Measurements from ENCODE around the gene COX5A. TPM values are rescaled to one million over a fixed set of nuclear protein-coding genes. Genes with fewer than 3 reads are reported as not detected.
"Not testable (repeated sequence)": the region's sequence is repeated elsewhere in the genome, so short reads cannot be mapped to it uniquely, and the experiment has no call there.

COX5A gene
- total RNA-seq, 1 experiment from 2014 or later = 290 TPM

DNA sequence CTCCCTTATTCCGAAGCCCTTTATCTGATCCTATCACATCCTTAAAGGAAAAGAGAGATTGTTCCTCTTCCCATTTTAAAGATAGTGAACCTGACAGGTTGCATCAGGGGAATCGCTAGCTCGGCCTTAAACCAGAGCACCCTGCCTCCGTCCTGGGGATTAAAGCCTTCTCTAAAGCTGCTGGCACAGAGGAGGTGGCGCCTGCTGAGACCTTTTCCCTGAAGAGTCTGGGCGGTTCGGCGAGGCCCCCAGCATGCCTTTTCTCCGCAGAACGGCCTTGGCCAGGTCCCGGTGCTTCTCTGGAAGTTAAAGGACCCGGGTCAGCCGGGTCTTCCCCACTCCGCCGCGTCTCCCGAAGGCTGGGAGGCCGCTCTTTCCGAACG is 31.8 kb downstream of the COX5A start:
- peak; percentile 59 for DNase-seq (ENCODE audit: low spot score)
- in situ Hi-C loops (cut with HindIII; ENCODE audit: low sequenced_read_pairs) = no loop called here

DNA sequence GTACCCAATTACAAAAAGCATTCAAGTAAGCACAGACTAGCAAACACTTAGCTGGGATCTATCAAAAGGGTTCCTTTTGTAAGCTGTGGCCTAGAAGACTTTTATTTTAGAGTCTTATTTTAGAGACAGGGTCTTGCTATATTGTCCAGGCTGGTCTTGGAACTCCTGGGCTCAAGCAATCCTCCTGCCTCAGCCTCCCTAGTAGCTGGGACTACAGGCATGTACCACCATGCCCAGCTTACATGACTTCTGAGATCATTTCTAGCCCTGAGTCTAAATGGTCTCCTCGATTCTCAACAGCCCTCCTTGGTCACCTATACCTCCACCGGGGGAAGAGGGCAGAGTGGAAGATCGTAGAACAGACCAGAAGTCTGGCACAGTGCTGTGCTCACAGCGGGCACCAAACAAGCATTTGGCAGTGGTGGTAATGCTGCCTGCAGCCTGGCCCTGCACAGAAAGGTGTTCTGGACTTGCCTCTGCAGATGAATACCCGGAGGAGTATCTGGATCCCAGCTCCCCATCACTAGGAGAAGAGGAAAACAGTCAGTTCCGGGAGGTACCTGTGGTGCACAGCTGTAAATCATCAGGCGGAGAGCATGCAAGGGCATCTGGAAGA is 33.6 kb downstream of the COX5A start:
- in situ Hi-C loops (cut with HindIII; ENCODE audit: low sequenced_read_pairs) = no loop called here
- peak; percentile 35 for DNase-seq (ENCODE audit: low spot score)

DNA sequence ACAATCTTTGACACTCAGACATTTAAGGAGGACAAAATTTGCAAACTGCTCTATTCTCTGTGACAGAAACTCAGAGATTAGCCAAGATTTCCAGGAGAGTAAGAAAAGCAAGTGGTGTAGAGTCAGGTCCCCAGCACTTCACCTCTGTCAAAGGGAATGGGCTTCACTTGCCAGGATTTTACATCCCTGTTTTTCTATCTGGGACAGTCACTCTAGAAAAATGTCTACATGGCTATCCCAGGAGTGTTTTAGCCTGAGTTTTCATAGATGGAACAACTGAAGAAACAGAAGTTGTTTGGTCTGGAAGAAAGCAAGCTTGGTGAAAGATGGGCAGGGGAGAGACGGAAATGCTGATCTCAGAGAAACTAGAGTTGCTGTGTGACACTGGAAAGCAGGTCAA is 34.2 kb downstream of the COX5A start:
- DNase-seq (ENCODE audit: low spot score) = no peak
- in situ Hi-C loops (cut with HindIII; ENCODE audit: low sequenced_read_pairs) = no loop called here

DNA sequence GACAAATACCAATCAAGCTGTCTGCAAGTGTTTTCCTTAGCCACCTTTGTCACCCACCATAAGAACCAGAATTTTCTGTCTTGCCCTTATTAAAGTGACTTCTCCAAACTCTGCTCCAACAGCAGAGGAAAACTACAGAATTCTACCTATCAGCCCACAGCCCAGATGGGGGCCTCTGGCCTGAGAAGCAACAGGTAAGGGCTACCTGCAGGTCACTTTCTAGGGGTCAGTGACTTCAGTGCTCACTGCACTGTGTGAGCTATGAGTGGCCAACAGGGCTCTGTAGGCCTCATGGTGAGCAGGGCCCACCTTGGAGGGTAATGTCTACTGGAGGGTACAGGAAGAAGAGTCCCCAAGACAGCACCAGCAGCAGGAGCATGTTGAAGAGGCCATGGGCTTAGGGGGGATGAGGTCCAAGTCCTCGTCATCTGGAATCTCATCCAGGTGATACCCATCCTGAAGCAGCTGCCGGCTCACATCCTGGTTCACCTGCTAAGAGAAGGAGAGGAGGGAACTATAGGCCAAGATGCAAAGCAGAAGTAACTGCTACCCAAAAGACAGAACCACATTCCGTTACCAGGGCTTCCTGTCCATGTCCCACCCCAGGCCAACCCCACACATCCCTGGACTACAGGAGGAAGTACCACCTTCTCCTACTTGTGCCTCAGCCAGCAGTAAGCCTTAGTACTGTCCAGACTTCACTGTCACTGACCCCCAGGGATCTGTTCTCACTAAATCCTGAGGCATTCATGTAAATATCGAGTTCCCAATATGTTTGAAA is 35.4 kb downstream of the COX5A start:
- no peak for DNase-seq (ENCODE audit: low spot score)
- in situ Hi-C loops (cut with HindIII; ENCODE audit: low sequenced_read_pairs) = no loop called here

DNA sequence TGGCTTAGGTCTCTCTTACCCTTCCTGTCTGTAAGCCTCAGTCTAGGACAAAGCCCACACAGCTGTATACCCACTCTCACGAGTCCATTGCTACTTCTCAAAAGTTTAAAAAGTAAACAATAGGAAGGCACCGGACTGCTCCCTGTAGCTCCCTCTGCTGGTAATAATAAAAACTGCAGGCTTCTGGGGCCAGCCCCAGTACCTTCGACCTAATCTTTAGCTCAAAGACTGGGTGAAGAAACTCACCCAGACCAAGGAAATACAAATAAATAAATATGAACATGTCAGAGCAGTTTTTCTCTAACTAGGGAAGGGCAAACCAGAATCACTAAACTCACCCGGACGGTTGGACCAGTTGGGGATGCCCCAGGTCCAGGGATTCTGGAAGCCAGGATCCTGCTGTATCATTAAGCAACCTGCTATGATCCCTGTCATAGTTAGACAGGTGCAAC is 36.2 kb downstream of the COX5A start:
- DNase-seq (ENCODE audit: low spot score) = peak; percentile 61
- in situ Hi-C loops (cut with HindIII; ENCODE audit: low sequenced_read_pairs) = no loop called here

DNA sequence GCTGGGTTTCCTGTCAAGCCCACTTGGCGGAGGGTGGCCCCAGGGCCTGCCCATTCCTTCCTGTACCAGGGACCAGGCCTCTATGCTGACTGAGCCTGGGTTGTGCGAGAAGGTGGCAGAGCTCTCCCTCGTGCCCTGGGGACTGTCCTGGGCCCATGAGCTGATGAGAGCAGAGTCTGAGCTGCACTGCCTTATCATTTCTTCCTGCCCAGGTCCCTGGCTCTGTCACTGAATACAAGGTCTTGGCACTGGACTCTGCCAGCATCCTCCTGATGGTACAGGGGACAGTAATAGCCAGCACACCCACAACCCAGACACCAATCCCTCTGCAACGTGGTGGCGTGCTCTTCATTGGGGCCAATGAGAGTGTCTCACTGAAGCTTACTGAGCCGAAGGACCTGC is 40.6 kb downstream of the COX5A start:
- in situ Hi-C loops (cut with HindIII; ENCODE audit: low sequenced_read_pairs) = no loop called here

DNA sequence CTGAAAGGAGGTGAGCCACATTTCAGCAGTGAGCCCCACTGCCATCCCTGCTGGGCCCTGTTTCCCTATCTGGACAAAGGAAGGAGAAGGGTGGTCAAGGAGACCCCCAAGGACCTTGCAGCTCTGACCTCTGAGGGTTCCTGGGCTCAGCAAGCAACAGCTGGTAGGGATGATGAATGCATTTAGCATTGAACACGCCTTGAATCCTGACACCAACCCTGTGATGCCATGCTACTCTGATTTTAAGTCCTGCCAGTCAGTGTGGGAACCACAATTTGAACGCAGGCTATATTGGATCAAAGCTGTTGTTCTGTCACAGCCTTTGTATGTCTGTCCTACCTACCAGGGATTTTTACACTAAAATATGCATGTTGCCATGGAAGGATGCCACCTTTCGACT is 41.6 kb downstream of the COX5A start:
- in situ Hi-C loops (cut with HindIII; ENCODE audit: low sequenced_read_pairs) = no loop called here
- no peak for DNase-seq (ENCODE audit: low spot score)

More for the DNA sequence above, 40.6 kb downstream of the COX5A start:
- DNase-seq (ENCODE audit: low spot score) = peak; percentile 31

DNA sequence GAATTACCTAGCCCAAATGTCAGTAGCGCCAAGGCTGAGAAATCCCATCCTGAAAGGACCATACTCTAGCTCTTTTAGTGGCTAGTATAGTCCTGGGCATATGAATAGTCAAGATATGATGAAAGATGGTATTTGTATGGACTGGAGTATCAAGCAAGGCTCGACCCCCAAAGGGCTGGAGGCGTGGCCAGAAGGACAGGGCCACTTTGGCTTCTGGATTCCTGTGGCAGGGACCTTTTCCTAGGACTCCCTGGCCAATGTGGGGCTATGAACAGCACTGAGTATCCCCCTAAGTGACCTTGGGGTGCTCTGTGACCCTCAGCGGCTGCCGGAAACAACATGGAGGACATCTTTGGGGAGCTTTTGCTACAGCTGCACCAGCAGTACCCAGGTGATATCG is 42.0 kb downstream of the COX5A start:
- in situ Hi-C loops (cut with HindIII; ENCODE audit: low sequenced_read_pairs) = no loop called here

DNA sequence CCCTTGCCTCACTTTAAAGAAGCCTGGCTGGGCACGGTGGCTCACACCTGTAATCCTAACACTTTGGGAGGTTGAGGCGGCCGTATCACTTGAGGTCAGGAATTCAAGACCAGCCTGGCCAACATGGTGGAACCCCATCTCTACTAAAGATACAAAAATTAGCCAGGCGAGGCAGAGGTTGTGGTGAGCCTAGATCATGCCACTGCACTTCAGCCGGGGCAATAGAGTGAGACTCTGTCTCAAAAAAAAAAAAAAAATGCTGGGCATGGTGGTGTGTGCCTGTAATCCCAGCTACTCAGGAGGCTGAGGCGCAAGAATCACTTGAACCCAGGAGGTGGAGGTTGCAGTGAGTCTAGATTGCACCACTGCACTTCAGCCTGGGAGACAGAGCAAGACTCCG is 43.5 kb downstream of the COX5A start:
- DNase-seq (ENCODE audit: low spot score); in situ Hi-C loops (cut with HindIII; ENCODE audit: low sequenced_read_pairs): not testable (repeated sequence)

More for the DNA sequence above, 42.0 kb downstream of the COX5A start:
- no peak for DNase-seq (ENCODE audit: low spot score)

DNA sequence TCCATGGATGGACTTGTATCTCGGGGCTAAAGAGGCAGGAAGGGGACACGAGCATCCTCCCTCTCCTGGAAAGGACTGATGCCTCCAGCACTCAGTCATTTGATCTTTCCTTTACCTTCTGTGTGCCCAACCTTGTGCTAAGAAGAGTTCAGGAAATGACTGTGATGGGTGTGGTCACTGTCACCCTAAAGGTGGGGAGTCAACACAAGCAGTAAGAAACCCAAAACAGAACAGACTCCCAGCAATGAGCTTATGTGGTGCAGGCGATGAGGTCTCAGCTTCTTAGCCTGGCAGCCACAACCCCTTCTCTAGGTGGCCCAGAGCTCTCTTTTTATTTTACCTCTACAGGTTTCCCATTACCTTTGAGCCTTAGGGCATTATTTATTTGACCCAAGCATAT is 44.2 kb downstream of the COX5A start:
- in situ Hi-C loops (cut with HindIII; ENCODE audit: low sequenced_read_pairs) = no loop called here
- no peak for DNase-seq (ENCODE audit: low spot score)

DNA sequence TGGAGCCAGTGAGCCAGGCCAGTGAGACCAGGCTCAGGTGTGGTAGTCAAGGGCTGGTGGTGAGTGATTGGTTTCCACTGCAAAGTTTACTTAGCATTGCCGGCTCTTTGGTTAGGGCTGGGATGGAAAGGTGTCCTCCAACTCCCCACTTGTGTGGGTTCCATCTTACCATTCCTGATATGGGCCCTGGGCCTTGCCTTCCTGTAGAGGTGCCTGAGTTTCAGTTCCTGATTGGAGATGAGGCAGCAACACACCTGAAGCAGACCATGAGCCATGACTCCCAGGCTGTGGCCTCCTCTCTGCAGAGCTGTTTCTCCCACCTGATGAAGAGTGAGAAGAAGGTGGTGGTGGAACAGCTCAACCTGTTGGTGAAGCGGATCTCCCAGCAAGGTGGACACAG is 44.9 kb downstream of the COX5A start:
- no peak for DNase-seq (ENCODE audit: low spot score)
- in situ Hi-C loops (cut with HindIII; ENCODE audit: low sequenced_read_pairs) = no loop called here

DNA sequence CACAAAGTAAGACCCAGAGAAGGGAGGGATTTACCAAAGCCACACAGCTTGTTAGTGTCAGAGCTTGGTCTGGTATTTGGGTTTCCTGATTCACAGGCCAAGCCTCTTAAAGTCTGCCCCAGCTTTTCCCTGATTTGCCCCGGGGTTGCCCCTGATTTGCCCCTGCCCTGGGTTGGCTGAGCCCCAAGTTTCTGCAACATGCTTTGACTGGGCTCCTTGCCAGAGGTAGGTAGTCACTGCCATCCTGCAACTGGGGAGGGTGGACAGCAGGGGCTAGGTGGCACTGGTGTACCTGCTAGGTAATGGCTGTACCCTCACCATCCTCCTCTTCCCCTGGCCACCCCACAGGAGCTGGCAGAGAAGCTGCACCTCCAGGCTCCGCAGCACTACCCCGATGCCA is 45.6 kb downstream of the COX5A start:
- in situ Hi-C loops (cut with HindIII; ENCODE audit: low sequenced_read_pairs) = no loop called here
- DNase-seq (ENCODE audit: low spot score) = no peak

DNA sequence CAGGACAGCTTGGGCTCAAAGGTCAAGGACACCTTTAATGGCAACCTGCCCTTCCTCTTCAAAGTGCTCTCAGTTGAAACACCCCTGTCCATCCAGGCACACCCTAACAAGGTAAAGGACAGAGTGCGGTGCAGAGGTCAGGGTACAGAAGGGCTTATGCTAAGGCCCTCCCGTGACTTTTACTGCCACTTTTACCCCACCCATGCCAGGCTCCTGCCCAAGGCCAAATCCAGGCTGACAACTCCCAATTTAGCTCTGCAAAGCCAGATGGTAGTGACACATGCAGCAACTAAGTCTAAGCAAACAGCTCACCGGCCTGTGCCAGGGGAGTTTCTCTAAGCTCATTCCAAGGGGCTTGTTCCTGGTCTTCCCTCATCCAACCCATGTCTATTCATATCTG is 46.4 kb downstream of the COX5A start:
- DNase-seq (ENCODE audit: low spot score) = no peak
- in situ Hi-C loops (cut with HindIII; ENCODE audit: low sequenced_read_pairs) = no loop called here

DNA sequence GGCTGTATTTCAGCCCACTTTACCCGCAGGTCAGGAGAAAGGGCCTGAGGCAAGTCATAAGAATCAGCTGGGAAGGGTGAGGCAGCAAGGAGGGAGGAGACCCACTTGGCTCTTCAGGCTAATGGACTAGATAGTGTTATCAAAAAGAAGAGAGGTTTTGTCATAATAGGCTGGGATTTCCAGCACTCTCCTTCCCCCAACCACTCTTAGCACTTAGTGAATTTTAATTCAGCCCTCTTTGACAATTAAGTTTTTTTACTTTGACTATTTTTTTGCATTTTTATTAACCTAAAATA is 47.3 kb downstream of the COX5A start:
- DNase-seq (ENCODE audit: low spot score) = no peak
- in situ Hi-C loops (cut with HindIII; ENCODE audit: low sequenced_read_pairs) = no loop called here

DNA sequence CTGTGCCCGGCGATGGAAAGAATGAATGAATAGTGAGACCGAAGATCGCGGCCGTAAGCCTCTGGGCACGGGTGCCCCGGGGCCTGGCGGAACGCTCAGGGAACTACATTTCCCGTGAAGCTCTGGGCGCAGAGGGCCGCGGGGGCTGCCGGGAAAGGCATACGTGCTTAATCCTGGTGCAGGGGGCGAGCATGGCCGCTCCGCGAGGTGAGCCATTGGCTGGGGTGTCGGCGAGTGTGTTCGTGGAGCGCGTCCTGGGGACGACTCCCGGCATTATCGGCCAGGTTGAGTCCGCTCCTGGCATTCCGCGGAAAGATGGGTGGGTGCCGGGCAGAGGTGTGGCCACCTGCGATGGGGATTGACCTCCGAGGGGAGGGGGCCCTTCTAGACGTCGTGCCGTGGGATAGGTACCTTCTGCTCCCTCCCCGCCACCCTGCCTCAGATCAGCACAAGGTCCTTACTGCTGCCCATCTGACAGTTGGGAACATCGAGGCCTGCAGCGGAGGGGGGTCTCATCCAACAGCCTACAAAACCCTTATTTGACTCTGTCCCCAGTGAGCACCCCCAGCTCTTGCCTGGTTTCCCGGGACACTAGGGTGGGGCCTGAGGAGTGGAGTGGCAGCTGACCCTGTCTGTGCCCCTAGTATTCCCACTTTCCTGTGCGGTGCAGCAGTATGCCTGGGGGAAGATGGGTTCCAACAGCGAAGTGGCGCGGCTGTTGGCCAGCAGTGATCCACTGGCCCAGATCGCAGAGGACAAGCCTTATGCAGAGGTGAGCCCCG is 47.8 kb downstream of the COX5A start, which contains the start of gene MPI:
TSS of gene MPI (plus strand) at position 160 of the 782 bp plus-strand sequence. CDS start at position 192, 32 bp downstream.
- in situ Hi-C loops (cut with HindIII; ENCODE audit: low sequenced_read_pairs) = no loop called here
- DNase-seq (ENCODE audit: low spot score) = peak; percentile 90

DNA sequence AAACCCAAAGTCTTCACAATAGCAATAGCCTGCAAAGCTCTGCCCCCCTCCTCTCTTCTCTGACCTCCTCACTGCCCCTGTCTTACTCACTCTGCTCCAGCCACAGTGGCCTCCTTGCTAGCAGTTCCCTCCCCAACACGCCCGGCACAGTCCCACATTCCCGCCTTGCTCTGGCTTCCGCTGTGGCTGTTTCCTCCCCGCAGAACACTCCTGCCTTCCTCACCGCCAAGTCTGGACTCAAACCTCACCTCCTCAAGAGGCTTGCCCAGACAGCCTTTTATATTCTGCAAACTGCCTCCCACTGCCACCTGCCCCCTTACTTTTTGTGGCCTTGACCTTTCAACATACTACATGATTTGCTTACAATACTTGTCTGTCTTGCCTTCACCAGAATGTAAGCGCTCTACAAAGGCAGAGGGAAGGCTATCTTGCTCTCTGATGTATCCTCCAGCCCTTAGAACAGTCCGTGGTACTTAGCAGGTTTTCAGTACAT is 48.4 kb downstream of the COX5A start:
- in situ Hi-C loops (cut with HindIII; ENCODE audit: low sequenced_read_pairs) = no loop called here

DNA sequence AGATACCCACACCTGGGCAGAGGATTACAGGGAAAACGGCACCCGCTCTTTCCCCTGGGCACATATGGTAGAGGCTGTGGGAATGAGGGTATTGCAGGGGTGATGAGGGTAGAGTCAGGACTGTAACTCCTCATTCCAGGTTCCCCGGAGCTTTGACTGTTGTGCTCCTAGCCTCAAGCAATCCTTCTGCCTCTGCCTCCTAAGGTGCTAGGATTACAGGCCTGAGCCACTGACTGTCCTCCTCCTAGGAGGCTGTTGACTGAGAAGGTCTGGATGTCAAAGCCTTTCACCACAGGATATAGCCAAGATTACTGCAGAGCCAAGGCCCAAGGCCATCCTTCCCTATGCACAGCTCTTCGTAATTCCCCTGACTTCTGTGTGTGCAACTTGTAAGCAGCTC is 49.2 kb downstream of the COX5A start:
- in situ Hi-C loops (cut with HindIII; ENCODE audit: low sequenced_read_pairs) = no loop called here
- no peak for DNase-seq (ENCODE audit: low spot score)

More for the DNA sequence above, 48.4 kb downstream of the COX5A start:
- DNase-seq (ENCODE audit: low spot score) = peak; percentile 76

DNA sequence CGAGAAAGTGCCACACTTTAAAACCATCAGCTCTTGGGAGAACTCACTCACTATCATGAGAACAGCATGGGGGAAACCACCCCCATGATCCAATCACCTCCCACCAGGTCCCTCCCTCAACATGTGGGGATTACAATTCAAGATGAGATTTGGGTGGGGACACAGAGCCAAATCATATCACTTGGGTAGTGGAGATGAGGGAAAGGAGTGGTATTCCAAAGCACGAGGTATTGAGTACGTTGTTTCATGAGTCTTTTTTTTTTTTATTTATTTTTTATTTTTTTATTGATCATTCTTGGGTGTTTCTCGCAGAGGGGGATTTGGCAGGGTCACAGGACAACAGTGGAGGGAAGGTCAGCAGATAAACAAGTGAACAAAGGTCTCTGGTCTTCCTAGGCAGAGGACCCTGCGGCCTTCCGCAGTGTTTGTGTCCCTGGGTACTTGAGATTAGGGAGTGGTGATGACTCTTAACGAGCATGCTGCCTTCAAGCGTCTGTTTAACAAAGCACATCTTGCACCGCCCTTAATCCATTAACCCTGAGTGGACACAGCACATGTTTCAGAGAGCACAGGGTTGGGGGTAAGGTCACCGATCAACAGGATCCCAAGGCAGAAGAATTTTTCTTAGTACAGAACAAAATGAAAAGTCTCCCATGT is 50.2 kb downstream of the COX5A start:
- DNase-seq (ENCODE audit: low spot score); in situ Hi-C loops (cut with HindIII; ENCODE audit: low sequenced_read_pairs): not testable (repeated sequence)

DNA sequence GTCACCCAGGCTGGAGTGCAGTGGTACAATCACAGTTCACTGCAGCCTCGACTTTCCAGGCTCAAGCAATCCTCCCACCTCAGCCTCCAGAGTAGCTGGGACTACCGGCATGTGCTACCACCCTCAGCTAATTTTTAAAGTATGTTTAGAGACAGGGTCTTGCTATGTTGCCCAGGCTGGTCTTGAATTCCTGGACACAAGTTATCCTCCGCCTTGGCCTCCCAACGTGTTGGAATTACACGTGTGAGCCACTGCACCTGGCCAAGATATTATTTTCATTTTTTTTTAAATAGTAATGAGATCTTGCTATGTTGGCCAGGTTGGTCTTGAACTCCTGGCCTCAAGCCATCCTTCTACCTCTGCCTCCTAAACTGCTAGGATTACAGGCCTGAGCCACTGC is 52.4 kb downstream of the COX5A start:
- in situ Hi-C loops (cut with HindIII; ENCODE audit: low sequenced_read_pairs) = no loop called here
- no peak for DNase-seq (ENCODE audit: low spot score)

Data from G401 (cell line).